NCI-H2196 treated with DMSO at 0.1 percent for 48 hours (cell line): ENCODE data around the gene TNRC6A.
"Not testable (repeated sequence)": the region's sequence is repeated elsewhere in the genome, so short reads cannot be mapped to it uniquely, and the experiment has no call there.

ENCODE experiments used
- DNase-seq: peaks from one replicate; lab custom pipeline; 2025; ENCODE audit not compliant: unreplicated experiment; lab: John Stamatoyannopoulos, UW

TNRC6A gene

DNA sequence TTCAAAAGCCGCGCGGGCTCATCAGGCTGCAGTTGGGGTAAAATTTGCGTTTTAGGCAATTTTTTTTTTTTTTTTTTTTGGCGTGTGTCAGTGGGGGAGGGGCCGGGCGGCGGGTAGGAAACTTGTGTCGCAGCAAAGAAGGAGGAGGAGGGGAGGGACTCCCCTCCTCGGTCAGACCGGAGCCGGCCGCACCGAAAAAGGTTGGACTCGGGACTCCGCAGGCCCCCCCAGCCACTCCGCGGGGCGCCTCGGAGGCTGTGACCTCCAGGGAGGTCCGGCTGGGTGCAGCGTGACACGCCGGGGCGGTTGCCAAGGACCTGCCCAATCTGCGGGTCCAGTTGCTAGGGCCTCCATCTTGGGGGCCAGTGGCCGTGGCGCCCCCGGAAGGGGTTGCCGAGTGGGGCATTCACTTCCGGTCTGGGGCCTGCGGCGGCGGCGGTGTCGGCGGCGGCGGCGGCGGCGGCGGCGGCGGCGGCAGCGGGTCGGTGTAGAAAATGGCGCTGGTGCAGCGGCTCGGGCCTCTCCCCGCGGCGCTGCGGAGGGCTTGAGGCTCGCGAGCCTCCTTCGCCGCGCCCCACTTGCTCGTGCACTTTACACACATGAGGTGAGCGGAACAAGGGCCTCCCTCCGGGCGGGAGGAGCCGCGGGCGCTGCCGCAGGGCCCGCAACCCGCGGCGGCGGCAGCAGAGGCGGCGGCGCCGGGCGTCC lies at the start of gene TNRC6A:
TSS of gene TNRC6A (plus strand) at position 409 of the 708 bp plus-strand sequence. CDS start at position 600, 191 bp downstream.
- peak; percentile 77 for DNase-seq

DNA sequence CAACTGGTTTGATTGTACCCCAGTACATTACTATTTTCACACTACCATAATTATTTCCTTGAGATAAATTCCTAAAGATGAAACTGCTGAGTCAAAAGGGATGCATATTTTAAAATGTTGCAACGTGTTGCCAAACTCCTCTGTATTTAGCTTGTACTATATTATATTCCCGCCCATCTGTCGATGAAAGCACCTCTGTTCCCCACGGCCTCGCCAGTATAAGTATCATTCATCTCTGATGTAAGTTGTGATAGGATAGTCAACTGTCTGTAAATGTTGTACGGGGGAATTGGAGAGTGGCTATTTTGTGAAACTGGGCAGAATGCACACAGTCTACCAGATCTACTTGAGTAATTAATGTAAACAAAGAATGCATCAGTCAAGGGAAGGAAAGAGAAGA lies 47.7 kb upstream of the TNRC6A start:
- DNase-seq, result no peak

DNA sequence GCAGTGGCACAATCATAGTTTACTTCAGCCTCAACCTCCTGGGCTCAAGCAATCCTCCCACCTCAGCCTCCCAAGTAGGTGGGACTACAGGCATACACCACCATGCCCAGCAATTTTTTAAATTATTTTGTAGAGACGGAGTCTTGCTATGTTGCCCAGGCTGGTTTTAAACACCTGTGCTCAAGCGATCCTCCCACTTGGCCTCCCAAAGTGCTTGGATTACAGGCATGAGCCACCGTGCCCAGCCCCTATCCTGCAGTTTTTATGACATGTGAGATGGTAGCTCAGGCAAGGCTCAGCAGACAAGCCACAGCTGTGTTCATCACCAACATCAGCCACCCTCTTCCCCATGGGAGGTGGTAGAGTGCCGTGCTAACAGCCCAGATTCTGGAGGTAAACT lies 46.2 kb upstream of the TNRC6A start:
- DNase-seq, result no peak

DNA sequence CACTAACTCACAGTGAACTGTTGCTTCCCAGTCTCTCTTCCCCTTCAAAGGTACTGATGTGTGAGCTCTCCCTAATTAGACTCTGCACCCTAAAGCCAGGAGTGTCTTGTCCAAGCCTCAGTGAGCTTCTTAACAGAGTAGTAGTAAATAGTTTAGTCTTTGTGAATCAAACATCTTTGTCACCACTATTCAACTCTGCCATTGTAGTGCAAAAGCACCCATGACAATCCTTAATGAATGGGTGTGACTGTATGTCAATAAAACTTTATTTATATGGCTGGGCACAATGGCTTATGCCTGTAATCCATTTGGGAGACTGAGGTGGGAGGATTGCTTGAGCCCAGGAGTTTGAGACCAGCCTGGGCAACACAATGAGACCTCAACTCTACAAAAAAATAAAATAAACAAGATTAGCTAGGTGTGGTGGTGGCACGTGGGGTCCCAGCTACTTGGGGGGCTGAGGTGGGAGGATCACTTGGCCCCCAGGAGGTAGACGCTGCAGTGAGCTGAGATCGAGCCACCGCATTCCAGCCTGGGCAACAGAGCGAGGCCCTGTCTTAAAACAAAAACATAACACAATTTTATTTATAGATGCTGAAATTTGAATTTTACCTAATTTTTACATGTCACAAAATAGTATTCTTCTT lies 45.5 kb upstream of the TNRC6A start:
- DNase-seq, result no peak

GRCh38 chr16:24685539-24686432 lies 43.7 kb upstream of the TNRC6A start:
- peak; percentile 79 for DNase-seq

- no peak for DNase-seq
Measured at GRCh38 chr16:24686678-24687077, 42.8 kb upstream of the TNRC6A start.

DNA sequence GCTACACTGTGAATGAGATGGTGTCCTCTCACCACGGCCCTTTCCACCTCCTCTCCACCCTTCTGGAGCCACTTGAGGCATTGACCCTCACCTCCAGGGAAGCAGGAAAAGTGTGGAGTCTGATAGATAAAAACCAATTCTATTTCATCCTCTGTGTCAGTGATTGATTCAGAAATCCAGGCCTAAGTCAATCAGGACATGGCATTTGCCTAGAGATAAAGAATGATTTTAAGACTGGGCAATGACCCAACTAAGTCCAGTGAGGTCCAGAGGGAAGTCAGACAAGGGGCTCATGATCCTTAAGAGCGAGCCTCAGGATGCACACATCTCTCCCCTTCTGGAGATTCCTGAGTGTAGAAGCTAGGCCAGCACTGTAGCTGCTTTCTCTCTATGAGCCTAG lies 41.1 kb upstream of the TNRC6A start:
- DNase-seq, result no peak

- DNase-seq, result no peak
Measured at GRCh38 chr16:24689128-24689527, 40.3 kb upstream of the TNRC6A start.

- DNase-seq, result no peak
Measured at GRCh38 chr16:24692854-24693253, 36.6 kb upstream of the TNRC6A start.

- no peak for DNase-seq
Measured at GRCh38 chr16:24694931-24695330, 34.5 kb upstream of the TNRC6A start.

GRCh38 chr16:24696699-24697098 lies 32.8 kb upstream of the TNRC6A start:
- no peak for DNase-seq

DNA sequence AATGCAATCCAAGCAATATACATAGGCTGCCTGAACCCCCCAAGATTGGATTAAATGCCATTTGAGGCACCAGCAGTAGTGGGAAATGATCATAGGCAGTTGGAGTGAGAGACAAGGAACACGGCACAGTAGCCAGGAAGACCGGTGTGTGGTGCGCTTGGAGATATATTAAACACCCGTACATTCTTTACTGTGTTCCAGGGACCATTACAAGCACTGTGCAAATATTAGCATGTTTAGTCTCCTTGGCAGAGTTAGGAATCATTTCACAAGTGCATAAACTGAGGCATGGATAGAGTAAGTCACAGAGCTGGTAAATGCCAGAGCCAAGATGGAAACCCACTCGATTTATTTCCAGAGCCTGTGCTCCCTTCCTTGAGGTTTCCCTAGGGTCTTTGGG lies 31.1 kb upstream of the TNRC6A start:
- no peak for DNase-seq

GRCh38 chr16:24699151-24699723 lies 30.2 kb upstream of the TNRC6A start:
- DNase-seq, result no peak

DNA sequence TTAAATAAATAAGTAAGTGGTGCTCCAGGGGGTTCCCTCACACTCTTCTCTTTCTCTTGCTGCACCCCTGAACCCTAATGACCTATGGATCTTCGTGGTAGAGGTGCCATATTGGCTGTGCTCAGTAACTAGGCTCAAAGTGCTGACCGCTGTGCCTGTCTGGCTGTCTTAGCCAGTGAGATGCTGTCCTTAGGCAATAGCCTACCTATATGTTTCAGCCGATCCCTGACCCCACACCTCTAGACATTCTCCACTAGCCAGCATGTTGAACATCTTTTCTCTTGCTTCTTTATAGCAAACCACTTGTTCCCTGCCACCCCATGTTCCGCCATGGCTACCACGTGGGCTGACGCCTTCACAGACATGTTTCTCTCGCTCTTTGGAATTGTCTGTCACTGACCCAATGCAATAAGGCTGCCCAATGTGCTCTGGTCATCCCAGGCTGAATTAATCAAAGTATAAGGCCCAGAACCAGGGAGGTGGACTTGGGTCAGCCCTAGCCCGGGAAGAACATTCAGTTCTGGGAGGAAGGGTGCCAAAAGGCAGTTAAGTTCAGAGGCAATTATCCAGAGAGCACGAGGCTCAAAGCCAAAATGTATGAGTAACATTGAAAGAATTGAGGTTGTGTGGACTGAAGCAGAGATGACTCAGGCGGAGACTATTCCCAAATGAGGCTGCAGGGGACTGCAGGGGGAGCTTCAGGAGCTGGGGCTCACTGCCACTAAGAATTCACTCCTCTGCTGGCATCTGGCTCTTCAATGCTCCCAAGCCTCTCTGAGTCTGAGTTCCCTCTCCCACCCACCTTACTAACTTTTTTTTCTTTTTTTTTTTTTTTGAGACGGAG lies 28.7 kb upstream of the TNRC6A start:
- DNase-seq, result peak; percentile 73

- DNase-seq, result no peak
Measured at GRCh38 chr16:24701521-24701951, 27.9 kb upstream of the TNRC6A start.

- not testable (repeated sequence) for DNase-seq
Measured at GRCh38 chr16:24707760-24708159, 21.7 kb upstream of the TNRC6A start.

- no peak for DNase-seq
Measured at GRCh38 chr16:24713379-24713778, 16.1 kb upstream of the TNRC6A start.

DNA sequence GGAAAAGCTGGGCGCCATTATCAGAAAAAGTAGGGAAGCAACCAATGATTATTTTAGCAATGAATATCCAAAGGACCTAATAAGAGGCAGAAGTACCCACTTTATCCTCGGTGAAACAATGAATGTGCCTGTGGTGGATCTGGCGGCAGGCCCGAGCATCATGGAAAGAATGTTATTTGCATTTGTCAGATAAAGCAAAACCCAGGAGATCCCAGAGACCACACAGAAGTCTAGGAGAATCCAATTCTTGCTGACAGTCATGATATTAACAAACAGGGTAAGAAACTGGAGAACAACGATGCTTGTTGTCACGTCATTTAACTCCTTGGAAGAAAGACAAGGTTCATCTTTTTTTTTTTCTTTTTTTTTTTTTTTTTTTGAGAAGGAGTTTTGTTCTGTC lies 12.0 kb upstream of the TNRC6A start:
- DNase-seq, result no peak

GRCh38 chr16:24718967-24719521 lies 10.4 kb upstream of the TNRC6A start:
- no peak for DNase-seq

DNA sequence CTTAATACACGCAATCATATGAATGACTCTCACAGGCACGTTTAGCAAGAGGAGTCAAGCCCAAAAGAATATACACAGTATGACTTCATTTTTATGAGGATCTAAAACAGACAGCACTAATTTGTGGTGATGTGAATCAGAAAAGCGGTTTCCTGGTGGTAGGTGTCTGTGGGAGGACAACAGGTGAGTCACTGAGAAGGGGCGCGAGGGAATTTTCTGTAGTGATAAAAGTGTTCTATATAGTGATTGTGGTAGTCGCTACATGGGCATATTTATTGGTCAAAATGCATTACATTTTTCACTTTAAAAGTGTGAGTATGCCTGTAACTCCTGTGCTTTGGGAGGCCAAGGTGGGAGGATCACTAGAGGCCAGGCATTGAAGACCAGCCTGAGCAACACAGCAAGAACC lies 7.6 kb upstream of the TNRC6A start:
- no peak for DNase-seq
